OCI-LY7 (cell line): ENCODE measurements around the gene LCN2. TPM values are rescaled to one million over a fixed set of nuclear protein-coding genes. Genes with fewer than 3 reads are reported as not detected.
A peak's percentile ranks its signal among the peaks of the same experiment; 100 is the strongest.

Experiments used
- BruUV-seq: library from RNA; stranded (reverse); fragments of 400-500 nt; replicated peaks from 2 replicates; lab custom pipeline; 2021; lab: Mats Ljungman, UMichigan
- CTCF ChIA-PET: fragments of 300-600 bp; sonication (Branson Sonifier 250); formaldehyde crosslinking; loops from one replicate; lab custom pipeline; 2022; ENCODE audit warnings: antibody characterized with exemption; ENCODE audit not compliant: unreplicated experiment; lab: Charles Lee
- POLR2A ChIA-PET: fragments of 300-600 bp; sonication (Branson Sonifier 250); formaldehyde crosslinking; loops from one replicate; lab custom pipeline; 2022; ENCODE audit warnings: antibody characterized with exemption; lab: Charles Lee
- DNase-seq: peaks from one replicate; pipeline ENCODE4 v3.0.0-alpha.2; 2015; ENCODE audit warnings: low spot score
- H2AFZ ChIP-seq: fragments of 200-600 bp; sonication (generic), shearing (Covaris generic); 2 replicates; pipeline ENCODE4 v1.6.1; 2014; ENCODE audit warnings: mild to moderate bottlenecking, antibody characterized with exemption, low read length, moderate library complexity
- H3K27ac ChIP-seq: fragments of 200-600 bp; sonication (generic); 2 replicates; pipeline ENCODE4 v1.5.1; 2014; ENCODE audit warnings: mixed run types, low read depth, mild to moderate bottlenecking, moderate library complexity, low read length, inconsistent platforms; ENCODE audit not compliant: poor library complexity, severe bottlenecking
- H3K36me3 ChIP-seq: fragments of 200-600 bp; sonication (generic); 2 replicates; pipeline ENCODE4 v1.6.1; 2014; ENCODE audit warnings: mild to moderate bottlenecking, antibody characterized with exemption, low read length, moderate library complexity, mixed read lengths; ENCODE audit not compliant: insufficient read depth
- H3K4me1 ChIP-seq: fragments of 200-600 bp; sonication (generic); 2 replicates; pipeline ENCODE4 v1.5.1; 2014; ENCODE audit warnings: mild to moderate bottlenecking, low read length; ENCODE audit not compliant: insufficient read depth, poor library complexity, severe bottlenecking
- H3K4me2 ChIP-seq: fragments of 200-600 bp; sonication (generic); 2 replicates; pipeline ENCODE4 v1.6.1; 2014; ENCODE audit warnings: mild to moderate bottlenecking, low read length
- H3K4me3 ChIP-seq: fragments of 200-600 bp; sonication (generic); 2 replicates; pipeline ENCODE4 v1.5.1; 2014; ENCODE audit warnings: mild to moderate bottlenecking, low read depth, low read length; ENCODE audit not compliant: poor library complexity, severe bottlenecking
- H3K79me2 ChIP-seq: fragments of 200-600 bp; sonication (generic); 2 replicates; pipeline ENCODE4 v1.6.1; 2016; ENCODE audit warnings: low read depth, mild to moderate bottlenecking, low read length, moderate library complexity, mixed read lengths; ENCODE audit not compliant: insufficient read depth
- H3K9me2 ChIP-seq: fragments of 200-600 bp; sonication (generic); 2 replicates; pipeline ENCODE4 v1.6.1; 2016; ENCODE audit warnings: mild to moderate bottlenecking, low read length, mixed read lengths; ENCODE audit not compliant: insufficient read depth
- H3K9me3 ChIP-seq: fragments of 200-600 bp; sonication (generic); 2 replicates; pipeline ENCODE4 v1.6.1; 2014; ENCODE audit warnings: mild to moderate bottlenecking, mixed run types, low read length, mixed read lengths
- H4K20me1 ChIP-seq: fragments of 200-600 bp; sonication (generic); 2 replicates; pipeline ENCODE4 v1.6.1; 2014; ENCODE audit warnings: mild to moderate bottlenecking, antibody characterized with exemption, low read length, moderate library complexity, mixed read lengths; ENCODE audit not compliant: insufficient read depth
- CTCF ChIP-seq: fragments of 200-600 bp; sonication (generic); conservative IDR thresholded peaks from 2 replicates; pipeline ENCODE4 v1.5.1; 2014; ENCODE audit warnings: mild to moderate bottlenecking, antibody characterized with exemption, low read length, moderate library complexity, mixed read lengths
- EZH2phosphoT487 ChIP-seq: fragments of 200-600 bp; sonication (generic); IDR thresholded peaks from 2 replicates; pipeline ENCODE4 v1.6.1; 2018; ENCODE audit warnings: low read depth, borderline replicate concordance, mild to moderate bottlenecking, mixed run types, antibody characterized with exemption, low read length, moderate library complexity, mixed read lengths
- intact Hi-C: fragments of 100-400 bp; cut with micrococcal nuclease; formaldehyde crosslinking; loops from one replicate; pipeline ENCODE4 v1.10.0; 2022; ENCODE audit not compliant: unreplicated experiment
- total RNA-seq, 2 experiments: library from RNA; depleted of rRNA in 1 of 2; stranded (reverse); fragments of >200 nt in 1 of 2; shearing (Covaris generic) in 1 of 2; gene quantifications; 2 replicates each; pipeline ENCODE4 v1.2.3, GENCODE V29; 2014 to 2022

LCN2 gene
- total RNA-seq, 2 experiments from 2014 or later: not detected

- H3K79me2 ChIP-seq: peaks cover 4% of the 10 kb centered on the region; the same call in 1 of the 2 replicates
- ChIA-PET CTCF (no interaction called here), POLR2A (no interaction called here)
- no peaks in the 10 kb centered on the region for H3K9me2 ChIP-seq
- no peak overlapping the region for H3K4me3 ChIP-seq
- no peaks in the 10 kb centered on the region for H4K20me1 ChIP-seq
- H3K4me1 ChIP-seq: peaks cover 12% of the 10 kb centered on the region
- DNase-seq: no peak
- no peak overlapping the region for H3K4me2 ChIP-seq
- peaks cover 66% of the 10 kb centered on the region for H3K36me3 ChIP-seq
- BruUV-seq: no TSS peak
- intact Hi-C loops: no loop called here
- TF ChIP-seq CTCF (no peak), EZH2phosphoT487 (no peak)
- no peak overlapping the region for H3K27ac ChIP-seq
- H2AFZ ChIP-seq: no peak overlapping the region
- H3K9me3 ChIP-seq: no peaks in the 10 kb centered on the region
Observed at GRCh38 chr9:128164307-128164885, 15.1 kb downstream of the LCN2 start.

DNA sequence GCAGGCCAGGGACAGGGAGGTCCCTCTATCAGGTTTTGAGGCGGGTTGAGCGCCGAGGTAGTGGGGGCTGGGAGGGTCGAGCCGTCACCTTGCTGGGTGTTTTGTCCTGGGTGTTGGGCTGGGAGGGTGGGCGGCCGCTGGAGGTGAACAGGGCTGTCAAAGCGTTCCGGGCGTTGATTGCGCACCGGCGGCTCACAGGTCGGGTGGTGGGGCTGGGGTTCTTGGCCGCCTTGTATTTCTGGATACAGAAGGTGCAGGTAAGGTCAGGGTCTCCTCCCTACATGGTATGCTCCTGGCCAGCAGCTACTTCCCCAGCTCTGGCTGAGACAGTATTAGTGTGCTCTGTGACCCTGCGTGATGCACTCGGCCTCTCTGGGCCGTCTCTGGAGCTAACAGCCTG lies 16.9 kb downstream of the LCN2 start:
- Histone ChIP-seq H3K36me3 (peaks cover 77% of the 10 kb centered on the region), H3K4me1 (peaks cover 3% of the 10 kb centered on the region), H3K27ac (no peak overlapping the region), H3K4me2 (no peak overlapping the region), H3K9me3 (no peaks in the 10 kb centered on the region), H3K4me3 (no peak overlapping the region), H4K20me1 (no peaks in the 10 kb centered on the region), H3K79me2 (peaks cover under 1% of the 10 kb centered on the region; the same call in 1 of the 2 replicates), H2AFZ (no peak overlapping the region), H3K9me2 (no peaks in the 10 kb centered on the region)
- TF ChIP-seq EZH2phosphoT487: no peak
- ChIA-PET POLR2A (no interaction called here), CTCF (no interaction called here)
- BruUV-seq: TSS peak; percentile 48
- DNase-seq: no peak
- intact Hi-C loops: no loop called here

GRCh38 chr9:128167209-128167608 lies 18.0 kb downstream of the LCN2 start:
- POLR2A ChIA-PET: no interaction called here

More at GRCh38 chr9:128167209-128167608, 18.0 kb downstream of the LCN2 start:
- no peak overlapping the region for H2AFZ ChIP-seq
- intact Hi-C loops: no loop called here
- no peak overlapping the region for H3K4me2 ChIP-seq
- H3K36me3 ChIP-seq: peaks cover 74% of the 10 kb centered on the region
- H3K27ac ChIP-seq: no peak overlapping the region
- no peaks in the 10 kb centered on the region for H3K9me2 ChIP-seq
- TF ChIP-seq EZH2phosphoT487 (no peak), CTCF (no peak)
- no peaks in the 10 kb centered on the region for H3K9me3 ChIP-seq
- H3K79me2 ChIP-seq: no peaks in the 10 kb centered on the region
- BruUV-seq: no TSS peak
- no peak overlapping the region for H3K4me3 ChIP-seq
- H4K20me1 ChIP-seq: no peaks in the 10 kb centered on the region
- no peaks in the 10 kb centered on the region for H3K4me1 ChIP-seq
- CTCF ChIA-PET: no interaction called here
- no peak for DNase-seq
